Activated CD4-positive, alpha-beta memory T cell treated with anti-CD3 and anti-CD28 coated beads for 36 hours (primary cell): ENCODE measurements around the gene RCOR1. TPM values are rescaled to one million over a fixed set of nuclear protein-coding genes. Genes with fewer than 3 reads are reported as not detected.

Experiments
- CTCF ChIA-PET: fragments of 350-600 bp; sonication (Branson Sonifier 250); formaldehyde crosslinking; loops from one replicate; lab custom pipeline; 2021; ENCODE audit warnings: antibody characterized with exemption, inconsistent platforms; lab: Charles Lee
- POLR2A ChIA-PET: fragments of 350-600 bp; sonication (Branson Sonifier 250); formaldehyde crosslinking; loops from one replicate; lab custom pipeline; 2021; ENCODE audit warnings: antibody characterized with exemption; lab: Charles Lee
- DNase-seq: peaks from one replicate; pipeline ENCODE4 v3.0.0-alpha.2; 2020
- H3K27ac Mint-ChIP-seq: one replicate; pipeline ENCODE4 v1.8.0; 2021; ENCODE audit warnings: mixed read lengths
- H3K27me3 Mint-ChIP-seq: one replicate; pipeline ENCODE4 v1.8.0; 2021; ENCODE audit warnings: mixed read lengths
- H3K36me3 Mint-ChIP-seq: one replicate; pipeline ENCODE4 v1.8.0; 2021; ENCODE audit warnings: mixed read lengths
- H3K4me1 Mint-ChIP-seq: one replicate; pipeline ENCODE4 v1.8.0; 2021; ENCODE audit warnings: low read depth, mixed read lengths
- H3K4me3 Mint-ChIP-seq: one replicate; pipeline ENCODE4 v1.8.0; 2021; ENCODE audit warnings: mild to moderate bottlenecking, mixed read lengths
- H3K9me3 Mint-ChIP-seq: one replicate; pipeline ENCODE4 v1.8.0; 2021; ENCODE audit warnings: mixed read lengths
- intact Hi-C: fragments of 100-400 bp; cut with micrococcal nuclease; formaldehyde crosslinking; loops from one replicate; pipeline ENCODE4 v1.15.1; 2023
- total RNA-seq, 2 experiments: library from RNA; stranded (reverse); gene quantifications; one replicate each; pipeline ENCODE4 v1.2.3, GENCODE V29; 2021

Gene RCOR1
- total RNA-seq, 2 experiments from 2014 or later, result 14.1 to 14.3 TPM

DNA sequence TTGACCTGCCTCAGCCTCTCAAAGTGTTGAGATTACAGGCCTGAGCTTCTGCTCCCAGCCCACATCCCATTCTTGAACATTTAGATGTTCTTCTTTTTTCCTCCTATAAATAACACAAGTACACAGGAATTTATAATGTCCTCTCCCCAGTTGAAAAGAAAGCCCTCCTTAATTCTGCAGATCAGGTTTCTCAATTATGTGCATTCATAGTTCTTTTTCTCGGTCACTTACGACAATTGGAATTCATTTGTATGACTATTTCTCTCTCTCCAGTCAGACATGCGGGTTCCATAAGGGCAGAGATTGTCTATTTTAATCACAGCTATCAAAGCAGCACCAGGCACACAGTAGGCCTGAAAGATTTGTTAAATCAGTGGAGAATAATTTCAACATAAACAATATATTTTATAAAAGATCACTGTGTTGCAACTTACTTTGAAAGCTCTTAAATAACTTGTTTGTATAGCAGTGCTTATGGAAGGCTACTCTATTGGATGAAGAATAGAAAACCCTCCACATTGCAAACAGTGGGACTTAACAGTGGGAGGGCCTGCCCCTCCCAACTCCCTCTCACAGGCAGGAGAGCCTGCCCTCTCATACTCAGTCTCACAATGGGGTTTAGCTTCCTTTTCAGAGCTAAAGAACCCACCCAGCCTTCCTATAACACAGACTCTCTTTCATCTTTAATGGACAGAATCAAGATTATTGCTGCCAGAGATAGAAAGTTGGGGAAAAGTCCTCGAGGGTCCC lies 100.7 kb downstream of the RCOR1 start:
- Mint-ChIP-seq H3K4me3 (no peak overlapping the region), H3K27ac (no peak overlapping the region), H3K4me1 (peaks cover 20% of the 10 kb centered on the region), H3K9me3 (no peaks in the 10 kb centered on the region), H3K36me3 (no peaks in the 10 kb centered on the region), H3K27me3 (no peaks in the 10 kb centered on the region)
- no peak for DNase-seq
- ChIA-PET CTCF (interaction anchor here (0.6 to 4.0 kb wide), 30 partner anchors 10 to 598 kb away, joined by 3 to 49 read pairs (median 4); partner anchors contain the start of gene TNFAIP2), POLR2A (interaction anchor here (0.6 to 0.7 kb wide), 2 partner anchors 11 to 116 kb away, joined by 3 to 4 read pairs; no protein-coding TSS in a partner anchor)
- intact Hi-C loops, result no loop called here

DNA sequence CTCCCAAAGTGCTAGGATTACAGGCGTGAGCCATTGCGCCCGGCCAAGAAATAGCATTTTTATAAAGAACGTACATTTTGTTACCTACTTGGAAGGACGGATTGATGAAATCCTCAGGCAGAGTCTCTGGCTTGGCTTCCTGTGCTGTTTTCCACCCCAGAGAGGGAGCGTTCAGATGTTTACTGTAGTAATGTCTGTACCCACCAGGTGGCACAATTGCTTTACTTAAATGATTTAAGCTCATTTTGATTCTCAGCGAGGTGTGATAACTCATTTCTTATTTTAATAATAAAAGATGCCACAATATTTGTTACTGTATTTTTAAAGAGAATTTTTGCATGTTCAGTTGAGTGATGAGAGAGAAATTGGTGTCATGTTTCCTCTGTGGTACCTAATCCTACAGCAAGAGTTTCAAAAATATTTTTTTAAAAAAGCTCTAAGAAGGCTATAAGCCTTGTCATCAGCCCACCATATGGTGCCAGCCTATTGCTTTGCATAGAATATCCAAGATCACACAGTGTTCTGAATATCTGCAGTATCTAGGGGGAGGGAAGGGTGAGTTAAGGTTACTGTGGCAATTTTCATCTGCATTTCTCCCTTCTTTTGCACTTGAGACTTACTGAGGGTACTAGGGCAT lies 102.2 kb downstream of the RCOR1 start:
- no peaks in the 10 kb centered on the region for H3K27me3 Mint-ChIP-seq
- DNase-seq, result peak; percentile 49
- ChIA-PET CTCF (interaction anchor here (0.6 to 4.0 kb wide), 67 partner anchors 8 to 1125 kb away, joined by 3 to 49 read pairs (median 4); partner anchors contain the start of genes EXOC3L4 and TNFAIP2), POLR2A (interaction anchor here (0.6 kb wide), 1 partner anchor 868 kb away, joined by 3 read pairs; the partner anchor contains the start of gene BAG5)
- no peak overlapping the region for H3K27ac Mint-ChIP-seq
- H3K9me3 Mint-ChIP-seq, result no peaks in the 10 kb centered on the region
- H3K36me3 Mint-ChIP-seq, result no peaks in the 10 kb centered on the region
- H3K4me3 Mint-ChIP-seq, result no peak overlapping the region
- H3K4me1 Mint-ChIP-seq, result peaks cover 18% of the 10 kb centered on the region
- intact Hi-C loops, result loop anchor here (1.0 to 5.0 kb wide), 2 partner anchors 83 to 224 kb away; partner anchors contain the start of gene TRAF3

DNA sequence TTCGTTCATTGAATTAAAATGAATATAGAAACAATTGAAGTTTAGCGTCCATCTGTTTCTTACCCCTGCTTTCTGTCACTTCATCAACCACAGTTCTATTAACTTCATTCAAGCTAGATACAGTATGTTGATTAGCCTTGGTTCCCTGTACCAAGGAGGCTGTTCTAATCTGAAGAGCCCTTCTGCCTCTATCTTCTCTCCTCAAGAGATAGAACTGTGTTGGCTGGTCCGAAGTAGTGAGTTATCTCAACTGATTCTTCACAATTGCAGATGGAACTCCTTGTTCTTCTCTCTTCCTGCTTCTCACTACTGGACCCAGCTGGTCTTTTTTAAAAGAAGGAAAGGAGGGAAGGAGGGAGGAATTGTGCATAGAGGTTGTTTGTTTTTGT lies 102.7 kb downstream of the RCOR1 start:
- intact Hi-C loops, result loop anchor here (5.0 kb wide), 1 partner anchor 82 kb away; the partner anchor contains the start of gene TRAF3
- H3K4me3 Mint-ChIP-seq, result no peak overlapping the region
- H3K27me3 Mint-ChIP-seq, result no peaks in the 10 kb centered on the region
- CTCF ChIA-PET, result interaction anchor here (0.6 to 4.0 kb wide), 57 partner anchors 9 to 1124 kb away, joined by 3 to 49 read pairs (median 4); partner anchors contain the start of gene EXOC3L4
- no peaks in the 10 kb centered on the region for H3K9me3 Mint-ChIP-seq
- DNase-seq, result no peak
- POLR2A ChIA-PET, result interaction anchor here (0.6 kb wide), 2 partner anchors 122 to 867 kb away, joined by 3 read pairs; partner anchors contain the start of gene BAG5
- H3K36me3 Mint-ChIP-seq, result no peaks in the 10 kb centered on the region
- H3K27ac Mint-ChIP-seq, result no peak overlapping the region
- H3K4me1 Mint-ChIP-seq, result peaks cover 18% of the 10 kb centered on the region

DNA sequence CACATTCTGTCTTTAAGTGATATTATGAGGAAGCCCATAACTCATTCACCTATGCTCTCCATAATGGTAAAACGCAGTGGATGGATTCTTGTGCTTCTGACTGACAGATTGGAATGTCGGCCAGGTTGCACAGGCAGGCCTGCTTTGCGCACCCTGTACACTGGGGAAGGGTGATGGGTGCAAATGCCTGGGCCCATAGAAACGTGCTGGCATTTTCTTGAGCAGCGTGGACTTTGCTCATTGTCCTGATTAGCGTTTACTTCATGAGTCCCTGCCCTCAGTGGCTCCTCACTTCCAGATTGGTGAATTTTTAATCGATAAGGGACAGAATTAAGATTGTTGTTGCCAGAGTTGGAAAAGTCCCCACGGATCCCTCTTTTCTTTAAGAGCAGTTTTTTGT lies 103.9 kb downstream of the RCOR1 start:
- Mint-ChIP-seq H3K4me3 (no peak overlapping the region), H3K27ac (no peak overlapping the region), H3K36me3 (peaks cover 3% of the 10 kb centered on the region), H3K4me1 (peaks cover 18% of the 10 kb centered on the region), H3K27me3 (no peaks in the 10 kb centered on the region), H3K9me3 (no peaks in the 10 kb centered on the region)
- CTCF ChIA-PET, result interaction anchor here (0.7 to 4.0 kb wide), 8 partner anchors 44 to 595 kb away, joined by 3 to 49 read pairs (median 4); no protein-coding TSS in a partner anchor
- POLR2A ChIA-PET, result interaction anchor here (0.6 kb wide), 1 partner anchor 218 kb away, joined by 3 read pairs; no protein-coding TSS in a partner anchor
- DNase-seq, result no peak
- intact Hi-C loops, result loop anchor here (5.0 kb wide), 1 partner anchor 81 kb away; the partner anchor contains the start of gene TRAF3

DNA sequence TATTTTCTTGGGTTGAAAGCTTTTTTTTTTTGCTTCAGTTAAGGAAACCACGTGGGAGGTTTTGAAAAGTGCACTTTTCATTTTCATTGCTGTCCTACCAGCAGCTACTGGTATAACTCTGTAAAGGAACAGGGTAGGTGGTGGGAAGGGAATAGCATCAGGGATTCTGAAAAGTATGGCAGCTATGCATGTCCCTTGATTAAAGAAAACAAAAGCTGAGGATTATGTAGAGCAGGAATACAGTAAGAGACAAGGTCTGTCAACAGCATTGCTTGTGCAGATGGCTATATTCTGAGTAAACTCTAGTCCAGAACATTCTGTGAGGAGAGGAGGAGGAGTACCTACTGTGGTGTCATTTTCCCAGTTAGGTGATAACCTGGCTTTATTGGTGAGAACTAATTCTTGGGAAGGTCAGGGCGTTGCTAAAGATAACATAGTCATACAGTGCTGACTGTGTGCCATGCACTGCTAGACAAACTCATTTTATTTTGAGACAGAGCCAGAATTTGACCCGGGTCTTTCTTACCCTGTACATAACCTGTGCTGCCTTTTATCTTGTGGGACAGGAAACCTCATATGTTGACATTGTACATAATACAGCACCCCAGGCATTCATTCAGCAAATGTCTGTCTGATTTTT lies 104.5 kb downstream of the RCOR1 start:
- ChIA-PET CTCF (interaction anchor here (0.7 to 4.0 kb wide), 3 partner anchors 63 to 594 kb away, joined by 3 to 49 read pairs (median 3); no protein-coding TSS in a partner anchor), POLR2A (interaction anchor here (0.6 kb wide), 1 partner anchor 218 kb away, joined by 3 read pairs; no protein-coding TSS in a partner anchor)
- DNase-seq, result no peak
- Mint-ChIP-seq H3K9me3 (no peaks in the 10 kb centered on the region), H3K27me3 (no peaks in the 10 kb centered on the region), H3K4me3 (no peak overlapping the region), H3K36me3 (peaks cover 3% of the 10 kb centered on the region), H3K4me1 (peaks cover 18% of the 10 kb centered on the region), H3K27ac (no peak overlapping the region)
- intact Hi-C loops, result loop anchor here (5.0 kb wide), 1 partner anchor 80 kb away; the partner anchor contains the start of gene TRAF3

DNA sequence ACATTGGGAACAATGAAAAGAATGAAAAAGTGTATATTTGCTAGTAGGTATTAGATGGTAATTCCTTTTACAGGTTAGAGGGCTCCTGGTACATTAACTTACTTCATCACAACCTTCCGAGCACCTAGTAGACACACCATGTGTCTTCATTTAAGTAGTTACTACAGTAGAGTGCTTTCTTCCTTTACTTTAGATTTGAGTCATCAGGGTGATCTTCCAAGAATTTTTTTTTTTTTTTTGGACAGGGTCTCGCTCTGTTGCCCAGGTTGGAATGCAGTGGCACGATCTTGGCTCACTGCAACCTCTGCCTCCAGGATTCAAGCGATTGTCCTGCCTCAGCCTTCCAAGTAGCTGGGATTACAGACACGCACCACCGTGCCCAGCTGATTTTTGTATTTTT lies 105.1 kb downstream of the RCOR1 start:
- intact Hi-C loops, result loop anchor here (5.0 kb wide), 1 partner anchor 80 kb away; the partner anchor contains the start of gene TRAF3
- H3K9me3 Mint-ChIP-seq, result no peaks in the 10 kb centered on the region
- no peaks in the 10 kb centered on the region for H3K27me3 Mint-ChIP-seq
- no peak for DNase-seq
- H3K36me3 Mint-ChIP-seq, result peaks cover 3% of the 10 kb centered on the region
- peaks cover 18% of the 10 kb centered on the region for H3K4me1 Mint-ChIP-seq
- ChIA-PET CTCF (no interaction called here), POLR2A (no interaction called here)
- H3K27ac Mint-ChIP-seq, result no peak overlapping the region
- no peak overlapping the region for H3K4me3 Mint-ChIP-seq

DNA sequence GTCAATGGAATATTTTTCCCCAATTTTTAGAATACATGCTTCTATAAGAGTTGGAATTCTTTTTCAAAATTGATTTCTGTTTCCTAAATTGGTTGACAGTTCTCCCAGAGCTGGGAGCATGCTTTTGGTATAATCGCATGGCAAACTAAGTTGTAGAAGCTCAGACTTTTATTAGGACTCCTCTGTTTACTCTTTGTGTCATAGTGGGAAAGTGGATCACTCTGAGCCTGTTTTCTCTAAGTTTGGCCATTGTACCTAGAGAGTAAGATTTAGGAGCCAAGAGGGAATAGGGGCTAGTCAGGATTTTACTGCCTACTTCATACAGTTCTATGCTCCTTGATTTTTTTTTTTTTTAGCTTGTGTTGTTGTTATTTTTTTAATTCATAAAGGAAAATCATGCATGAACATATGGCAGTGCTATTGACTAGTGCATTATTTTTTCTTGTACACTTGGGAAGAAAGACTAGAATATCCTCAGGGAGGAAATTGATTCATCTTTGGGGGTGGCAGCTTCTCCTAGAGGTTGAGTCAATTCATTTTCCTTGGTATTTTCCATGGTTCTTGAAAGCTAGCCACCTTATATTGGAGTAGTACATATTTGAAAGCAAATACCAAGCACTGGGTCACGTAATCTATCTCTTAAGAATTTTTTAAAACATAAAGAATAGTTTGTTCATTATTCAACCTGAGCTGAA lies 107.1 kb downstream of the RCOR1 start:
- no peak overlapping the region for H3K4me3 Mint-ChIP-seq
- no peak for DNase-seq
- no peak overlapping the region for H3K27ac Mint-ChIP-seq
- H3K27me3 Mint-ChIP-seq, result no peaks in the 10 kb centered on the region
- H3K36me3 Mint-ChIP-seq, result peaks cover 16% of the 10 kb centered on the region
- peaks cover 18% of the 10 kb centered on the region for H3K4me1 Mint-ChIP-seq
- intact Hi-C loops, result loop anchor here (5.0 kb wide), 1 partner anchor 78 kb away; the partner anchor contains the start of gene TRAF3
- ChIA-PET CTCF (interaction anchor here (0.8 to 1.6 kb wide), 2 partner anchors 25 to 105 kb away, joined by 3 to 4 read pairs; no protein-coding TSS in a partner anchor), POLR2A (no interaction called here)
- peaks cover 4% of the 10 kb centered on the region for H3K9me3 Mint-ChIP-seq

DNA sequence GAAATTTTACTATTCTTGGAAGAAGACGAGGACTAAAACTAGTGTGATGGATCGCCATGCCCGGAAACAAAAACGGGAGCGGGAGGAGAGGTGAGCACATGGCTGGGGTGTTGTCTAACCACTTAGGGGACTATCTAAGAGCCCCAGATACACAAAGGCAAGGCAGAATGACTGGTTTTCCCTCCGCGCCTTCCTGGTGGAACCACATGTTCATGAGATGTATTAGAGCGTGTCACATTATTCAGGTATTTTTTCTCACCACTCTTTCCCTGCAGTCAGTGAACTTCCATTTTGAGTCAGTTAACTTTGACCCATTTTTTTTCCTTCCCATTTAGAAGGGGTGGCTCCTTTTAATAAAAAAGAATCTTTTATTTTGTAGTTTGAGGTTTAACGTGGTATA lies 116.0 kb downstream of the RCOR1 start:
- DNase-seq, result no peak
- ChIA-PET CTCF (no interaction called here), POLR2A (no interaction called here)
- H3K27me3 Mint-ChIP-seq, result no peaks in the 10 kb centered on the region
- H3K27ac Mint-ChIP-seq, result no peak overlapping the region
- H3K9me3 Mint-ChIP-seq, result peaks cover 2% of the 10 kb centered on the region
- H3K36me3 Mint-ChIP-seq, result peaks cover 21% of the 10 kb centered on the region
- H3K4me1 Mint-ChIP-seq, result no peaks in the 10 kb centered on the region
- no peak overlapping the region for H3K4me3 Mint-ChIP-seq
- intact Hi-C loops, result no loop called here

DNA sequence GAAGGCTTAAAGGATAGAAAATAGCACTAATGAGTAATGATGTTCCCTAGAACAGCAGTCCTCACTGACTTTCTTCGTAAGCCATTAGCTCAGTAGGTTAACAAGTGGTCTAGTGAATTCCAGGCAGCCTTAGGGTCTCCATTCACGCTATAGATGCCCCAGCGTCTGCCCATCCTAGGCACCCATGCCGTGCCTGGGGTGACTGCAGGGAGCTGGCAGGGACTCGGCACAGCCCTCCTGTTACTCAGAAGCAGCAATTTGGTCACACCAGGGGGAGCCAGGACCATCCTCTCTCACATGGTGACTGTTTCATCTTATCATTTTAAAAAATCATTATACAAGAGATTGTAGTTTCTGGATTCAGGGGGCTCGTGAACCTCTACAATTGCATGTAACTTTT lies 118.8 kb downstream of the RCOR1 start:
- H3K36me3 Mint-ChIP-seq, result peaks cover 24% of the 10 kb centered on the region
- peaks cover under 1% of the 10 kb centered on the region for H3K9me3 Mint-ChIP-seq
- CTCF ChIA-PET, result no interaction called here
- DNase-seq, result no peak
- no peak overlapping the region for H3K27ac Mint-ChIP-seq
- H3K4me3 Mint-ChIP-seq, result no peak overlapping the region
- peaks cover 2% of the 10 kb centered on the region for H3K4me1 Mint-ChIP-seq
- POLR2A ChIA-PET, result no interaction called here
- intact Hi-C loops, result no loop called here
- H3K27me3 Mint-ChIP-seq, result no peaks in the 10 kb centered on the region

DNA sequence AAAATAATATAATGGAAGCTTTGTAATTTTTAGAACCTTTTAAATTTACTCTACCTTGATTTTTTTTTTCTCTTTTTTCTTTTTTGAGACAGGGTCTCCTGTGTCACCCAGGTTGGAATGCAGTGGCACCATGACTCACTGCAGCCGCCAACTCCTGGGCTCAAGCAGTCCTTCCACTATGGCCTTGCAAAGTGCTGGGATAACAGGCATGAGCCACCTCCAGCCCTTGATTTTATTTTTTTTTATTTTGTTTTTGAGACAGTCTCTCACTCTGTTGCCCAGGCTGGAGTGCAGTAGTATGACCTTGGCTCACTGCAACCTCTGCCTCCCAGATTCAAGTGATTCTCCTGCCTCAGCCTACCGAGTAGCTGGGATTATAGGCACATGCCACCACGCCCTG lies 119.5 kb downstream of the RCOR1 start:
- intact Hi-C loops, result no loop called here
- no peaks in the 10 kb centered on the region for H3K27me3 Mint-ChIP-seq
- no peak for DNase-seq
- no peaks in the 10 kb centered on the region for H3K9me3 Mint-ChIP-seq
- H3K27ac Mint-ChIP-seq, result no peak overlapping the region
- peaks cover 25% of the 10 kb centered on the region for H3K36me3 Mint-ChIP-seq
- H3K4me3 Mint-ChIP-seq, result no peak overlapping the region
- peaks cover 4% of the 10 kb centered on the region for H3K4me1 Mint-ChIP-seq
- CTCF ChIA-PET, result interaction anchor here (0.9 kb wide), 1 partner anchor 19 kb away, joined by 3 read pairs; no protein-coding TSS in a partner anchor
- POLR2A ChIA-PET, result no interaction called here

DNA sequence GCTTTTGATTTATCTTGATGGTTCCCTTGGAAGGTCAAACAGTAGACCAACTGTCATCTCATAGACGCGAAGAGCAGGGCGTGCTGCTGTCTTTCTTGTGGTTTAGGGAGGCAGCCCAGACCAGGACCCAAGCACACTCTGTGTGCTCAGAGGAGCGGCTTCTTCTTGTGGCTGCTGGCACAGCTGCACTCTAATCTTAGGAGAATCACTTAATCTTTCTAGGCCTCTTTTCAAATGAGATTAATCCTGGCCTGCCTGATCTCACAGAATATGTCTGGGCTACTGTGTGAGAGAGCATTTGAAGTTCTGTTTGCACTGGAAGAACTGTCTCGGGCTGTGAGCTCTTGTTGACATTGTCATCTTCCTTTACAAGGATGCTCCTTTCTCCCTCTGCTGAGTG lies 124.8 kb downstream of the RCOR1 start:
- H3K4me3 Mint-ChIP-seq, result no peak overlapping the region
- H3K27ac Mint-ChIP-seq, result no peak overlapping the region
- CTCF ChIA-PET, result interaction anchor here (0.8 kb wide), 1 partner anchor 23 kb away, joined by 4 read pairs; no protein-coding TSS in a partner anchor

More for the DNA sequence above, 124.8 kb downstream of the RCOR1 start:
- peaks cover 10% of the 10 kb centered on the region for H3K4me1 Mint-ChIP-seq
- POLR2A ChIA-PET, result no interaction called here
- no peak for DNase-seq
- peaks cover 45% of the 10 kb centered on the region for H3K36me3 Mint-ChIP-seq
- H3K27me3 Mint-ChIP-seq, result no peaks in the 10 kb centered on the region
- intact Hi-C loops, result no loop called here
- no peaks in the 10 kb centered on the region for H3K9me3 Mint-ChIP-seq
